ENCODE results near the gene TBCC.

The TBCC gene

GRCh38 chr6:42766163-42766670 is 20.3 kb upstream of the TBCC start:
- POLR2A ChIA-PET, result no interaction called here

GRCh38 chr6:42764911-42765648 is 19.2 kb upstream of the TBCC start:
- ChIA-PET POLR2A (no interaction called here), CTCF (no interaction called here)
- DNase-seq (ENCODE audit: extremely low spot score), result no peak
- TF ChIP-seq CTCF (IDR thresholded peaks at IDR 0.05; ENCODE audit: control extremely low read depth, extremely low read depth, low read depth, missing control alignments), result no peak

More at GRCh38 chr6:42766163-42766670, 20.3 kb upstream of the TBCC start:
- DNase-seq (ENCODE audit: extremely low spot score), result no peak
- no peak for TF ChIP-seq CTCF (IDR thresholded peaks at IDR 0.05; ENCODE audit: control extremely low read depth, extremely low read depth, low read depth, missing control alignments)
- CTCF ChIA-PET, result interaction anchor here (1.2 kb wide), 1 partner anchor 20 kb away, joined by 6 read pairs; the partner anchor contains the start of gene TBCC

- ChIA-PET CTCF (interaction anchor here (1.1 to 1.9 kb wide), 3 partner anchors 10 to 115 kb away, joined by 3 to 6 read pairs (median 3); no protein-coding TSS in a partner anchor), POLR2A (no interaction called here)
- no peak for TF ChIP-seq CTCF (IDR thresholded peaks at IDR 0.05; ENCODE audit: control extremely low read depth, extremely low read depth, low read depth, missing control alignments)
- no peak for DNase-seq (ENCODE audit: extremely low spot score)
These were observed 17.0 kb upstream of the TBCC start for GRCh38 chr6:42762950-42763349.

GRCh38 chr6:42762426-42762859 is 16.5 kb upstream of the TBCC start:
- ChIA-PET CTCF (interaction anchor here (1.1 to 4.1 kb wide), 5 partner anchors 7 to 115 kb away, joined by 3 to 22 read pairs (median 4); no protein-coding TSS in a partner anchor), POLR2A (no interaction called here)
- TF ChIP-seq CTCF (IDR thresholded peaks at IDR 0.05; ENCODE audit: control extremely low read depth, extremely low read depth, low read depth, missing control alignments), result no peak
- no peak for DNase-seq (ENCODE audit: extremely low spot score)

- TF ChIP-seq CTCF (IDR thresholded peaks at IDR 0.05; ENCODE audit: control extremely low read depth, extremely low read depth, low read depth, missing control alignments), result no peak
- ChIA-PET POLR2A (no interaction called here), CTCF (interaction anchor here (1.1 to 4.1 kb wide), 3 partner anchors 8 to 32 kb away, joined by 3 to 22 read pairs (median 4); no protein-coding TSS in a partner anchor)
- DNase-seq (ENCODE audit: extremely low spot score), result no peak
These were observed 15.6 kb upstream of the TBCC start for GRCh38 chr6:42761287-42762067.

- ChIA-PET CTCF (interaction anchor here (1.4 to 4.1 kb wide), 3 partner anchors 10 to 55 kb away, joined by 3 to 22 read pairs (median 5); no protein-coding TSS in a partner anchor), POLR2A (no interaction called here)
- no peak for TF ChIP-seq CTCF (IDR thresholded peaks at IDR 0.05; ENCODE audit: control extremely low read depth, extremely low read depth, low read depth, missing control alignments)
- DNase-seq (ENCODE audit: extremely low spot score), result no peak
These were observed 13.0 kb upstream of the TBCC start for GRCh38 chr6:42758756-42759430.
